Measurements from ENCODE around the gene BPIFA2. TPM values are rescaled to one million over a fixed set of nuclear protein-coding genes. Genes with fewer than 3 reads are reported as not detected.

BPIFA2 gene
- total and polyA plus RNA-seq, 2 donors (not counting 1 experiment from before 2014, with no cell fraction given) = not detected

- Histone ChIP-seq H3K9me3 (ENCODE audit: control extremely low read depth in 1 of 3, control insufficient read depth in 2 of 3, insufficient read depth in 1 of 3, low read length in 2 of 3) (no peaks in the 10 kb centered on the region), H3K27ac (ENCODE audit: low read length in 2 of 2) (no peak overlapping the region), H3K4me1 (ENCODE audit: control insufficient read depth in 2 of 2, insufficient read depth in 2 of 2, low read length in 2 of 2) (no peaks in the 10 kb centered on the region), H3K9ac (ENCODE audit: low read length) (no peak overlapping the region), H3K36me3 (replicated peaks in 1 of 2; ENCODE audit: control extremely low read depth in 1 of 2, control insufficient read depth in 1 of 2, extremely low read depth in 1 of 2, insufficient read depth in 2 of 2, low read length in 1 of 2) (no peaks in the 10 kb centered on the region), H3K4me2 (replicated peaks; ENCODE audit: low read depth, low read length, poor library complexity, severe bottlenecking) (no peak overlapping the region), H3K27me3 (replicated peaks in 1 of 4; ENCODE audit: control extremely low read depth in 1 of 4, control insufficient read depth in 3 of 4, insufficient read depth in 4 of 4, low read length in 3 of 4) (no peaks in the 10 kb centered on the region), H3K79me2 (ENCODE audit: control insufficient read depth, insufficient read depth, low read length) (no peaks in the 10 kb centered on the region), H3K4me3 (ENCODE audit: control extremely low read depth in 1 of 5, extremely low read depth in 1 of 5, insufficient read depth in 1 of 5, low read depth in 2 of 5, low read length in 4 of 5) (no peak overlapping the region), H2AFZ (ENCODE audit: insufficient read depth, low read depth, low read length, poor library complexity, severe bottlenecking) (no peak overlapping the region), H4K20me1 (ENCODE audit: control insufficient read depth, insufficient read depth, low read length, poor library complexity, severe bottlenecking) (no peaks in the 10 kb centered on the region)
- Mint-ChIP-seq H3K4me3 (no peak overlapping the region), H3K4me1 (no peaks in the 10 kb centered on the region), H3K27ac (no peak overlapping the region), H3K27me3 (no peaks in the 10 kb centered on the region), H3K9me3 (ENCODE audit: insufficient read depth) (no peaks in the 10 kb centered on the region)
- no peak for DNase-seq
- intact Hi-C loops (cut with micrococcal nuclease) = no loop called here
- TF ChIP-seq EZH2 (IDR thresholded peaks at IDR 0.05; ENCODE audit: borderline replicate concordance, insufficient read depth, low read depth, low read length, poor library complexity, severe bottlenecking) (no peak), CTCF (IDR thresholded peaks at IDR 0.05) (no peak)
- 64% methylated on average over 2 of the region's 3 CpGs for WGBS (ENCODE audit: insufficient coverage)
- ChIA-PET CTCF (no interaction called here), POLR2A (no interaction called here)
- ATAC-seq (ENCODE audit: low read depth) = no peak
These were observed 8.1 kb downstream of the BPIFA2 start for GRCh38 chr20:33176101-33176500.

- H4K20me1 ChIP-seq (ENCODE audit: control insufficient read depth, insufficient read depth, low read length, poor library complexity, severe bottlenecking) = no peaks in the 10 kb centered on the region
- H3K79me2 ChIP-seq (ENCODE audit: control insufficient read depth, insufficient read depth, low read length) = no peaks in the 10 kb centered on the region
- ChIA-PET CTCF (no interaction called here), POLR2A (no interaction called here)
- intact Hi-C loops (cut with micrococcal nuclease) = no loop called here
- H3K27ac ChIP-seq (ENCODE audit: low read length in 2 of 2) = no peak overlapping the region
- H3K36me3 ChIP-seq (replicated peaks in 1 of 2; ENCODE audit: control extremely low read depth in 1 of 2, control insufficient read depth in 1 of 2, extremely low read depth in 1 of 2, insufficient read depth in 2 of 2, low read length in 1 of 2) = no peaks in the 10 kb centered on the region
- H3K27ac Mint-ChIP-seq = no peak overlapping the region
- H3K4me3 Mint-ChIP-seq = no peak overlapping the region
- ATAC-seq (ENCODE audit: low read depth) (no peak), DNase-seq (no peak)
- no peaks in the 10 kb centered on the region for H3K27me3 ChIP-seq (replicated peaks in 1 of 4; ENCODE audit: control extremely low read depth in 1 of 4, control insufficient read depth in 3 of 4, insufficient read depth in 4 of 4, low read length in 3 of 4)
- H3K4me1 Mint-ChIP-seq = no peaks in the 10 kb centered on the region
- H3K4me2 ChIP-seq (replicated peaks; ENCODE audit: low read depth, low read length, poor library complexity, severe bottlenecking) = no peak overlapping the region
- WGBS (ENCODE audit: insufficient coverage) = 88% methylated on average over 6 of the region's 9 CpGs
- TF ChIP-seq EZH2 (IDR thresholded peaks at IDR 0.05; ENCODE audit: borderline replicate concordance, insufficient read depth, low read depth, low read length, poor library complexity, severe bottlenecking) (no peak), CTCF (IDR thresholded peaks at IDR 0.05) (no peak)
- H2AFZ ChIP-seq (ENCODE audit: insufficient read depth, low read depth, low read length, poor library complexity, severe bottlenecking) = no peak overlapping the region
- H3K9ac ChIP-seq (ENCODE audit: low read length) = no peak overlapping the region
- no peaks in the 10 kb centered on the region for H3K9me3 Mint-ChIP-seq (ENCODE audit: insufficient read depth)
- peaks cover under 1% of the 10 kb centered on the region for H3K27me3 Mint-ChIP-seq
- peaks cover 0 to 9% (median 0%) of the 10 kb centered on the region in 3 donors for H3K9me3 ChIP-seq (ENCODE audit: control extremely low read depth in 1 of 3, control insufficient read depth in 2 of 3, insufficient read depth in 1 of 3, low read length in 2 of 3)
- H3K4me3 ChIP-seq (ENCODE audit: control extremely low read depth in 1 of 5, extremely low read depth in 1 of 5, insufficient read depth in 1 of 5, low read depth in 2 of 5, low read length in 4 of 5) = no peak overlapping the region
- H3K4me1 ChIP-seq (ENCODE audit: control insufficient read depth in 2 of 2, insufficient read depth in 2 of 2, low read length in 2 of 2) = no peaks in the 10 kb centered on the region
These were observed 9.9 kb downstream of the BPIFA2 start for GRCh38 chr20:33177866-33178265.

All from B cell (primary cell).